SH-SY5Y (cell line): ENCODE measurements around the gene HIVEP2.

Experiments
- GATA2 ChIP-seq: IDR thresholded peaks from 2 replicates; pipeline ENCODE4 v1.6.1; 2011; ENCODE audit warnings: mild to moderate bottlenecking, low read depth, low read length
- GATA3 ChIP-seq: IDR thresholded peaks from 2 replicates; pipeline ENCODE4 v1.6.1; 2011; ENCODE audit warnings: low read depth, mild to moderate bottlenecking, low read length, moderate library complexity

GRCh38 chr6:142820338-142821051 is 124.5 kb downstream of the HIVEP2 start:
- no peak for TF ChIP-seq GATA2
- no peak for TF ChIP-seq GATA3
